ENCODE measurements around the gene MT1A.

DNA sequence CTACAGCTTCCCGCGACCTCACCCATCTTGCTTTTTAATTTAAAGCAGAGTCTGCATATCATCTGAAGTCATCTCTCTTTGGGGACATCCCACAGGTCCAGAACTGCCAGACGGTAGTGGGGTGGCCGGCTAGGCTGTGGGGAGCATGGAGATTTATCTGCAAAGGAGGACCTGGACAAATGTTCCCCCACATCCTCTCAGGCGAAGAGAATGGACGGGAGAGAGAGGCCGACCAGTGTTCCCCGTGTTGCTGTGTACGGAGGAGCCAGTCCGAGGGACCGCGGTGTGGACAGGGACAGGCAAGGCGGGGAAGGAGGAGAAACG lies 6.7 kb upstream of the MT1A start:
- TF ChIP-seq, protein P1, sequence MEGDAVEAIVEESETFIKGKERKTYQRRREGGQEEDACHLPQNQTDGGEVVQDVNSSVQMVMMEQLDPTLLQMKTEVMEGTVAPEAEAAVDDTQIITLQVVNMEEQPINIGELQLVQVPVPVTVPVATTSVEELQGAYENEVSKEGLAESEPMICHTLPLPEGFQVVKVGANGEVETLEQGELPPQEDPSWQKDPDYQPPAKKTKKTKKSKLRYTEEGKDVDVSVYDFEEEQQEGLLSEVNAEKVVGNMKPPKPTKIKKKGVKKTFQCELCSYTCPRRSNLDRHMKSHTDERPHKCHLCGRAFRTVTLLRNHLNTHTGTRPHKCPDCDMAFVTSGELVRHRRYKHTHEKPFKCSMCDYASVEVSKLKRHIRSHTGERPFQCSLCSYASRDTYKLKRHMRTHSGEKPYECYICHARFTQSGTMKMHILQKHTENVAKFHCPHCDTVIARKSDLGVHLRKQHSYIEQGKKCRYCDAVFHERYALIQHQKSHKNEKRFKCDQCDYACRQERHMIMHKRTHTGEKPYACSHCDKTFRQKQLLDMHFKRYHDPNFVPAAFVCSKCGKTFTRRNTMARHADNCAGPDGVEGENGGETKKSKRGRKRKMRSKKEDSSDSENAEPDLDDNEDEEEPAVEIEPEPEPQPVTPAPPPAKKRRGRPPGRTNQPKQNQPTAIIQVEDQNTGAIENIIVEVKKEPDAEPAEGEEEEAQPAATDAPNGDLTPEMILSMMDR (IDR thresholded peaks at IDR 0.05), result no peak
- TF ChIP-seq POLR2A (IDR thresholded peaks at IDR 0.05) (no peak), POLR2AphosphoS5 (IDR thresholded peaks at IDR 0.05) (no peak)
